Measurements from ENCODE around the gene SLIT1. TPM values are rescaled to one million over a fixed set of nuclear protein-coding genes. Genes with fewer than 3 reads are reported as not detected.

The SLIT1 gene
- total RNA-seq, 2 experiments from 2014 or later, result 0.13 to 1.0 TPM

DNA sequence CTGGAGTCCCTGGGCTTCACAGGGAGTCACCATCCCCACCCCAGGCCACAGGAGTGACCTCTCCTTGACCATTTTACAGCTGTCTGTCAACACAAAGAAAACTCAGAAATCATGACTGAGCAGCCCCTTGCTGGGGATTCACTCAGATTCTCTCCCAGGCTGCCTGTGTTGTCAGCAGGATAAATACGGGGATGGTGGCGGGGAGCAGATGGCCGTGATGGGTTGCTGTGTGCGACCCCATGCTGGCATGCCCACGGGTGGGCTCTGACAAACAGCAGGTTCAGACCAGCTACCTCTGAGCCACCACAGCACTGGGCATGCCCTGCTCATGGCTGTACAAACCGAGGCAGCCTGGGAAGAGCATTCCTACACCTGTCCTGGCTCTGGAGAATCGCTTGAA is 136.1 kb downstream of the SLIT1 start:
- H3K4me2 ChIP-seq (ENCODE audit: low read length), result no peak overlapping the region
- no peaks in the 10 kb centered on the region for H3K36me3 ChIP-seq (ENCODE audit: insufficient read depth, low read length)
- H3K79me2 ChIP-seq (ENCODE audit: insufficient read depth, low read depth, low read length), result no peaks in the 10 kb centered on the region
- no TSS peak for BruUV-seq (replicated peaks)
- no peaks in the 10 kb centered on the region for H4K20me1 ChIP-seq (ENCODE audit: insufficient read depth, low read length)
- no peak for DNase-seq (ENCODE audit: low spot score)
- H3K27ac ChIP-seq (ENCODE audit: low read depth, low read length, poor library complexity, severe bottlenecking), result no peak overlapping the region
- no peak overlapping the region for H3K4me3 ChIP-seq (ENCODE audit: low read depth, low read length, poor library complexity, severe bottlenecking)
- H2AFZ ChIP-seq (ENCODE audit: low read length), result no peak overlapping the region
- no peaks in the 10 kb centered on the region for H3K9me2 ChIP-seq (ENCODE audit: insufficient read depth, low read length)
- ChIA-PET CTCF (ENCODE audit: unreplicated experiment) (no interaction called here), POLR2A (interaction anchor here (0.6 kb wide), 2 partner anchors 73 to 115 kb away, joined by 3 read pairs; no protein-coding TSS in a partner anchor)
- intact Hi-C loops (cut with micrococcal nuclease; ENCODE audit: unreplicated experiment), result no loop called here
- peaks cover 9% of the 10 kb centered on the region for H3K4me1 ChIP-seq (ENCODE audit: insufficient read depth, low read length, poor library complexity, severe bottlenecking)
- no peaks in the 10 kb centered on the region for H3K9me3 ChIP-seq (ENCODE audit: low read length)
- TF ChIP-seq EZH2phosphoT487 (IDR thresholded peaks at IDR 0.05; ENCODE audit: borderline replicate concordance, low read depth, low read length) (no peak), CTCF (conservative IDR thresholded peaks at IDR 0.05; ENCODE audit: low read length) (no peak)

- H3K4me3 ChIP-seq (ENCODE audit: low read depth, low read length, poor library complexity, severe bottlenecking), result no peak overlapping the region
- POLR2A ChIA-PET, result no interaction called here
- no peak overlapping the region for H3K4me2 ChIP-seq (ENCODE audit: low read length)
- H3K9me3 ChIP-seq (ENCODE audit: low read length), result no peaks in the 10 kb centered on the region
- CTCF ChIA-PET (ENCODE audit: unreplicated experiment), result no interaction called here
- H3K36me3 ChIP-seq (ENCODE audit: insufficient read depth, low read length), result no peaks in the 10 kb centered on the region
- intact Hi-C loops (cut with micrococcal nuclease; ENCODE audit: unreplicated experiment), result no loop called here
- no peaks in the 10 kb centered on the region for H3K79me2 ChIP-seq (ENCODE audit: insufficient read depth, low read depth, low read length)
- H3K9me2 ChIP-seq (ENCODE audit: insufficient read depth, low read length), result no peaks in the 10 kb centered on the region
- peaks cover 9% of the 10 kb centered on the region for H3K4me1 ChIP-seq (ENCODE audit: insufficient read depth, low read length, poor library complexity, severe bottlenecking)
- no peak for TF ChIP-seq EZH2phosphoT487 (IDR thresholded peaks at IDR 0.05; ENCODE audit: borderline replicate concordance, low read depth, low read length)
- TF ChIP-seq CTCF (conservative IDR thresholded peaks at IDR 0.05; ENCODE audit: low read length), result no peak
- no peak overlapping the region for H3K27ac ChIP-seq (ENCODE audit: low read depth, low read length, poor library complexity, severe bottlenecking)
- DNase-seq (ENCODE audit: low spot score), result no peak
- BruUV-seq (replicated peaks), result no TSS peak
- H4K20me1 ChIP-seq (ENCODE audit: insufficient read depth, low read length), result no peaks in the 10 kb centered on the region
- H2AFZ ChIP-seq (ENCODE audit: low read length), result no peak overlapping the region
These were observed 136.9 kb downstream of the SLIT1 start for GRCh38 chr10:97048649-97049427.

DNA sequence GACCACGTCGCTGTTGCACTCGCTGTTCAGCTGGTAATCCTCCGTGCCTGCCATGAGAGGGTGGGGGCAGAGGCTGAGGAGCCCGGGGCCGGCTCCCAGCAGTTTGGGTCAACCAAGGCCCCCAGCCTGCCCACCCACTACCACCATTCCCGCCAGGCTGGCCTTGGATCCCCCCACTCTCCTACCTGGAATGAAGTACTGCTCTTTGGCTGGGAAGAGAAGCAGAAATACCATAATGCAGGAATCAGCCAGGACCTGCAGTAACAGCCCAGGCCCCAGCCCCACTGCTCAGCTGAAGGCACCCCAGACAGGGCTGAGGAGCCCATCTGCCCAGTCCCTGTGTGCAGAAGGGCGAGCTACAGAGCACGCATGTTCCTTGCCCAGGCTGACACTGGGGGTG is 138.0 kb downstream of the SLIT1 start:
- H3K79me2 ChIP-seq (ENCODE audit: insufficient read depth, low read depth, low read length), result no peaks in the 10 kb centered on the region
- H3K9me2 ChIP-seq (ENCODE audit: insufficient read depth, low read length), result no peaks in the 10 kb centered on the region
- DNase-seq (ENCODE audit: low spot score), result no peak
- no peak overlapping the region for H3K27ac ChIP-seq (ENCODE audit: low read depth, low read length, poor library complexity, severe bottlenecking)
- no peaks in the 10 kb centered on the region for H4K20me1 ChIP-seq (ENCODE audit: insufficient read depth, low read length)
- no peak overlapping the region for H2AFZ ChIP-seq (ENCODE audit: low read length)
- H3K4me1 ChIP-seq (ENCODE audit: insufficient read depth, low read length, poor library complexity, severe bottlenecking), result peaks cover 9% of the 10 kb centered on the region
- no peaks in the 10 kb centered on the region for H3K9me3 ChIP-seq (ENCODE audit: low read length)
- no peaks in the 10 kb centered on the region for H3K36me3 ChIP-seq (ENCODE audit: insufficient read depth, low read length)
- intact Hi-C loops (cut with micrococcal nuclease; ENCODE audit: unreplicated experiment), result no loop called here
- POLR2A ChIA-PET, result no interaction called here
- TF ChIP-seq EZH2phosphoT487 (IDR thresholded peaks at IDR 0.05; ENCODE audit: borderline replicate concordance, low read depth, low read length) (no peak), CTCF (conservative IDR thresholded peaks at IDR 0.05; ENCODE audit: low read length) (no peak)
- H3K4me2 ChIP-seq (ENCODE audit: low read length), result no peak overlapping the region
- BruUV-seq (replicated peaks), result no TSS peak
- CTCF ChIA-PET (ENCODE audit: unreplicated experiment), result no interaction called here
- no peak overlapping the region for H3K4me3 ChIP-seq (ENCODE audit: low read depth, low read length, poor library complexity, severe bottlenecking)
